GM21515 (cell line): ENCODE results near the gene GLB1L2.
A peak's percentile ranks its signal among the peaks of the same experiment; 100 is the strongest.
"Not testable (repeated sequence)": the region's sequence is repeated elsewhere in the genome, so short reads cannot be mapped to it uniquely, and the experiment has no call there.

Experiments
- ATAC-seq: cut with Tn5 transposase; IDR thresholded peaks from one replicate; pipeline ENCODE4 v1.9.1; 2021; ENCODE audit not compliant: unreplicated experiment

Gene GLB1L2

GRCh38 chr11:134331354-134332188 is at the start of gene GLB1L2:
GLB1L2 (plus strand) TSS chr11:134331988; CDS start chr11:134332062, 74 bp downstream.
- peak; percentile 77 for ATAC-seq

- no peak for ATAC-seq
Observed at GRCh38 chr11:134282121-134283045, 49.4 kb upstream of the GLB1L2 start.

GRCh38 chr11:134283461-134284230 is 48.1 kb upstream of the GLB1L2 start:
- ATAC-seq: no peak

GRCh38 chr11:134284349-134284748 is 47.4 kb upstream of the GLB1L2 start:
- not testable (repeated sequence) for ATAC-seq

- ATAC-seq: no peak
Observed at GRCh38 chr11:134287561-134287960, 44.2 kb upstream of the GLB1L2 start.

GRCh38 chr11:134288486-134288885 is 43.3 kb upstream of the GLB1L2 start:
- ATAC-seq: no peak

GRCh38 chr11:134289167-134289566 is 42.6 kb upstream of the GLB1L2 start:
- ATAC-seq: no peak

- no peak for ATAC-seq
Observed at GRCh38 chr11:134289789-134290188, 42.0 kb upstream of the GLB1L2 start.

- no peak for ATAC-seq
Observed at GRCh38 chr11:134290646-134291045, 41.1 kb upstream of the GLB1L2 start.

- ATAC-seq: no peak
Observed at GRCh38 chr11:134291196-134291595, 40.6 kb upstream of the GLB1L2 start.

- no peak for ATAC-seq
Observed at GRCh38 chr11:134292661-134293060, 39.1 kb upstream of the GLB1L2 start.

GRCh38 chr11:134293119-134294113 is 38.4 kb upstream of the GLB1L2 start:
- no peak for ATAC-seq

- ATAC-seq: no peak
Observed at GRCh38 chr11:134294664-134295063, 37.1 kb upstream of the GLB1L2 start.

- ATAC-seq: no peak
Observed at GRCh38 chr11:134312223-134312622, 19.6 kb upstream of the GLB1L2 start.

GRCh38 chr11:134312807-134313206 is 19.0 kb upstream of the GLB1L2 start:
- no peak for ATAC-seq

- no peak for ATAC-seq
Observed at GRCh38 chr11:134313379-134313778, 18.4 kb upstream of the GLB1L2 start.

GRCh38 chr11:134313821-134314607 is 17.8 kb upstream of the GLB1L2 start:
- ATAC-seq: no peak

- ATAC-seq: no peak
Observed at GRCh38 chr11:134317103-134317502, 14.7 kb upstream of the GLB1L2 start.

- ATAC-seq: not testable (repeated sequence)
Observed at GRCh38 chr11:134321373-134321772, 10.4 kb upstream of the GLB1L2 start.
